SKM-1 (cell line): ENCODE measurements around the gene ARL5B.
A peak's percentile ranks its signal among the peaks of the same experiment; 100 is the strongest.

Experiments used
- DNase-seq: peaks from one replicate; lab custom pipeline; 2025; ENCODE audit not compliant: unreplicated experiment; lab: John Stamatoyannopoulos, UW

ARL5B gene

GRCh38 chr10:18699849-18700840 is 40.9 kb downstream of the ARL5B start:
- DNase-seq = no peak

- no peak for DNase-seq
Observed at GRCh38 chr10:18703521-18703920, 44.3 kb downstream of the ARL5B start.

- no peak for DNase-seq
Observed at GRCh38 chr10:18710201-18710653, 51.0 kb downstream of the ARL5B start.

- DNase-seq = peak; percentile 22
Observed at GRCh38 chr10:18713077-18713476, 53.8 kb downstream of the ARL5B start.

- no peak for DNase-seq
Observed at GRCh38 chr10:18718991-18719390, 59.8 kb downstream of the ARL5B start.

- DNase-seq = no peak
Observed at GRCh38 chr10:18719811-18720210, 60.6 kb downstream of the ARL5B start.

GRCh38 chr10:18721067-18721466 is 61.8 kb downstream of the ARL5B start:
- DNase-seq = no peak

- DNase-seq = no peak
Observed at GRCh38 chr10:18723801-18724200, 64.6 kb downstream of the ARL5B start.
